HepG2 (cell line): ENCODE results near the gene SLC35F1. TPM values are rescaled to one million over a fixed set of nuclear protein-coding genes. Genes with fewer than 3 reads are reported as not detected.

Experiments used
- BCL6 ChIP-seq: IDR thresholded peaks from 2 replicates; pipeline ENCODE4 v1.6.1; 2016; ENCODE audit warnings: missing genetic modification reagents, missing compliant biosample characterization
- CBX1 ChIP-seq: IDR thresholded peaks from one replicate; pipeline ENCODE4 v1.6.1; 2016; ENCODE audit warnings: antibody characterized with exemption, low read depth
- CBX5 ChIP-seq: sonication (generic); formaldehyde crosslinking; IDR thresholded peaks from 2 replicates; pipeline ENCODE4 v1.4.0; 2020; ENCODE audit warnings: missing genetic modification reagents, borderline replicate concordance
- CC2D1A ChIP-seq: sonication (generic); formaldehyde crosslinking; IDR thresholded peaks from 2 replicates; pipeline ENCODE4 v1.8.1; 2023; ENCODE audit warnings: mild to moderate bottlenecking, missing genetic modification reagents
- DMTF1 ChIP-seq: sonication (generic); formaldehyde crosslinking; IDR thresholded peaks from 2 replicates; pipeline ENCODE4 v1.4.0; 2020; ENCODE audit warnings: mild to moderate bottlenecking, missing genetic modification reagents
- MAZ ChIP-seq, 2 experiments: sonication (generic) in 1 of 2; formaldehyde crosslinking in 1 of 2; IDR thresholded peaks; 2 replicates each; pipeline versions ENCODE4 v1.5.0 to v1.6.1; 2012 to 2020; ENCODE audit warnings: low read depth in 2 of 2, mild to moderate bottlenecking in 2 of 2, borderline replicate concordance in 1 of 2, improper control_type of control experiment in 1 of 2, low read length in 1 of 2, missing genetic modification reagents in 1 of 2, moderate library complexity in 1 of 2
- MTF2 ChIP-seq: sonication (generic); formaldehyde crosslinking; IDR thresholded peaks from 2 replicates; pipeline ENCODE4 v1.5.0; 2020; ENCODE audit warnings: missing genetic modification reagents, borderline replicate concordance
- NFYB ChIP-seq: sonication (generic); formaldehyde crosslinking; IDR thresholded peaks from 2 replicates; pipeline ENCODE4 v1.4.0; 2020; ENCODE audit warnings: missing genetic modification reagents
- PLRG1 ChIP-seq: fragments of 450-650 bp; conservative IDR thresholded peaks from 2 replicates; pipeline ENCODE4 v1.6.1; 2016
- POGK ChIP-seq: sonication (generic); formaldehyde crosslinking; conservative IDR thresholded peaks from 2 replicates; pipeline ENCODE4 v1.8.0; 2022; ENCODE audit warnings: mild to moderate bottlenecking, moderate library complexity, missing genetic modification reagents
- POLR2G ChIP-seq: fragments of 200-400 bp; formaldehyde crosslinking; IDR thresholded peaks from 2 replicates; pipeline ENCODE4 v1.6.1; 2018; ENCODE audit warnings: mild to moderate bottlenecking, low read depth, low read length, moderate library complexity
- PRDM15 ChIP-seq: sonication (generic); formaldehyde crosslinking; IDR thresholded peaks from 2 replicates; pipeline ENCODE4 v1.4.0; 2020; ENCODE audit warnings: missing genetic modification reagents
- SNRNP70 ChIP-seq: fragments of 200-400 bp; formaldehyde crosslinking; IDR thresholded peaks from 2 replicates; pipeline ENCODE4 v1.6.1; 2017; ENCODE audit warnings: mild to moderate bottlenecking, low read depth, low read length, moderate library complexity
- ZBTB14 ChIP-seq: sonication (generic); formaldehyde crosslinking; IDR thresholded peaks from 2 replicates; pipeline ENCODE4 v1.4.0; 2020; ENCODE audit warnings: missing genetic modification reagents
- ZFP62 ChIP-seq: sonication (generic); formaldehyde crosslinking; IDR thresholded peaks from 2 replicates; pipeline ENCODE4 v1.4.0; 2020; ENCODE audit warnings: missing genetic modification reagents
- ZNF20 ChIP-seq: sonication (generic); formaldehyde crosslinking; IDR thresholded peaks from 2 replicates; pipeline ENCODE4 v1.4.0; 2020; ENCODE audit warnings: mild to moderate bottlenecking, moderate library complexity, missing genetic modification reagents
- ZNF446 ChIP-seq: sonication (generic); formaldehyde crosslinking; IDR thresholded peaks from 2 replicates; pipeline ENCODE4 v1.5.0; 2020; ENCODE audit warnings: mild to moderate bottlenecking, missing genetic modification reagents
- ZNF547 ChIP-seq: sonication (generic); formaldehyde crosslinking; IDR thresholded peaks from 2 replicates; pipeline ENCODE4 v1.5.1; 2020; ENCODE audit warnings: mild to moderate bottlenecking, missing genetic modification reagents
- ZNF589 ChIP-seq: sonication (generic); formaldehyde crosslinking; conservative IDR thresholded peaks from 2 replicates; pipeline ENCODE4 v1.8.0; 2022; ENCODE audit warnings: mild to moderate bottlenecking, moderate library complexity, missing genetic modification reagents
- ZNF841 ChIP-seq: sonication (generic); formaldehyde crosslinking; IDR thresholded peaks from 2 replicates; pipeline ENCODE4 v1.8.1; 2023; ENCODE audit warnings: missing genetic modification reagents, borderline replicate concordance
- polyA plus RNA-seq, 8 experiments: library from polyadenylated mRNA; depleted of rRNA in 3 of 8; stranded (reverse) in 7 of 8; unstranded in 1 of 8; fragments of >200 nt; fragmentation: Illumina TruSeq in 4 of 8; extraction: Trizol in 4 of 8; gene quantifications; 2 replicates each; pipeline versions ENCODE4 v1.2.1 to v1.2.3, GENCODE V29; 2011 to 2016; ENCODE audit warnings: low read depth in 4 of 8, missing spikeins in 1 of 8, mixed read lengths in 1 of 8; ENCODE audit not compliant: insufficient read depth in 1 of 8
- total RNA-seq, 5 experiments: library from RNA; depleted of rRNA; stranded (reverse); fragments of >200 nt; fragmentation: Illumina TruSeq; extraction: Trizol; gene quantifications; 2 replicates each; pipeline ENCODE4 v1.2.3, GENCODE V29; 2016; ENCODE audit warnings: low read depth in 1 of 5

The SLC35F1 gene
- total and polyA plus RNA-seq, 2 of the 13 experiments (the other 11 are each of a cell fraction or from before 2014, with no cell fraction given): 0.01 TPM; not detected in 1

GRCh38 chr6:117919775-117920729 is 13.0 kb downstream of the SLC35F1 start (continued):
- TF ChIP-seq DMTF1 (CRISPR knock-in tag) (no peak), ZNF20 (CRISPR knock-in tag) (no peak), ZNF446 (CRISPR knock-in tag) (no peak), ZNF547 (CRISPR knock-in tag) (no peak), CBX5 (CRISPR knock-in tag) (no peak), MTF2 (CRISPR knock-in tag) (no peak), ZBTB14 (no peak), MAZ (IDR thresholded peaks at IDR 0.05; ENCODE audit: borderline replicate concordance, low read depth, low read length) (no peak), MAZ (CRISPR knock-in tag; IDR thresholded peaks at IDR 0.05; ENCODE audit: low read depth) (no peak), CC2D1A (CRISPR knock-in tag) (no peak), POLR2G (no peak), BCL6 (CRISPR knock-in tag) (no peak), ZNF841 (CRISPR knock-in tag) (no peak), CBX1 (no peak), NFYB (no peak), POGK (CRISPR knock-in tag) (no peak), SNRNP70 (no peak), PLRG1 (no peak), ZNF589 (CRISPR knock-in tag) (no peak), ZFP62 (CRISPR knock-in tag) (no peak), PRDM15 (CRISPR knock-in tag) (peak; percentile 53; the same call in 1 of the 2 replicates)
